Activated T-helper 1 cell treated with anti-CD3 and anti-CD28 coated beads, Interleukin-12 subunit alpha, Interleukin-12 subunit beta, Interleukin-2, Interleukin-4 antibody, amounts not matched to agents 30 ng/mL and 10 ng/mL and 1 ng/mL, durations not matched to agents 14 hours and 24 hours and 36 hours (primary cell): Measurements from ENCODE around the gene CCND2. TPM values are rescaled to one million over a fixed set of nuclear protein-coding genes. Genes with fewer than 3 reads are reported as not detected.

ENCODE experiments used
- DNase-seq: peaks from one replicate; pipeline ENCODE4 v3.0.0; 2021; ENCODE audit warnings: low spot score
- H3K27ac Mint-ChIP-seq: one replicate; pipeline ENCODE4 v1.8.0; 2021; ENCODE audit warnings: mild to moderate bottlenecking, mixed read lengths
- H3K27me3 Mint-ChIP-seq: one replicate; pipeline ENCODE4 v1.8.0; 2022; ENCODE audit warnings: mild to moderate bottlenecking, moderate library complexity, mixed read lengths; ENCODE audit not compliant: insufficient read depth
- H3K36me3 Mint-ChIP-seq: one replicate; pipeline ENCODE4 v1.8.0; 2021; ENCODE audit warnings: low read depth, mixed read lengths
- H3K4me1 Mint-ChIP-seq: one replicate; pipeline ENCODE4 v1.8.0; 2021; ENCODE audit warnings: low read depth, mixed read lengths
- H3K4me3 Mint-ChIP-seq: one replicate; pipeline ENCODE4 v1.8.0; 2021; ENCODE audit warnings: mild to moderate bottlenecking, moderate library complexity, mixed read lengths
- H3K9me3 Mint-ChIP-seq: one replicate; pipeline ENCODE4 v1.8.0; 2021; ENCODE audit warnings: mixed read lengths
- intact Hi-C: fragments of 100-400 bp; cut with micrococcal nuclease; formaldehyde crosslinking; loops from one replicate; pipeline ENCODE4 v1.15.1; 2024
- total RNA-seq: library from RNA; stranded (reverse); gene quantifications from 2 replicates; pipeline ENCODE4 v1.2.3, GENCODE V29; 2022

CCND2 gene
- total RNA-seq, 1 donor from 2014 or later: 549 TPM

DNA sequence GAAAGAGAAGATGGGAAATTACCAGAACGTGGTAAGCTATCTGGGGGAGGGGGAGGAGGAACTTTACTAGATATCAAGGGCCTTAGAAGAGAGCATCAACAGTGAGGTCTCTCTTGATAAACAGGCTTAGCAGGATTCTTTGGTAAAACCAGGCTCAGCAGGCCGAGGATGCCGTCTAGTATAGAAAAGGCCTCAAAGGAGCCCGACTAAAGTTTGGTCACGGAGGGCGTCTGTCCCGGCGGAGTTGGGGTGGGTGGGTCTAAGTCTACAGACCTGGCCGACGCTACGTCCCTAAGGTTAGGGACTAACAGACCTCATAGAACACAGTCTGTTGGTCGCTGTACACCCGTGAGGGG, 46.9 kb downstream of the CCND2 start:
- Mint-ChIP-seq H3K27me3 (no peaks in the 10 kb centered on the region), H3K9me3 (no peaks in the 10 kb centered on the region), H3K4me1 (peaks cover 41% of the 10 kb centered on the region), H3K27ac (peak overlapping the region; percentile 81), H3K4me3 (peak overlapping the region; percentile 93), H3K36me3 (peaks cover 4% of the 10 kb centered on the region)
- no peak for DNase-seq
- intact Hi-C loops: loop anchor here (1.0 to 5.0 kb wide), 5 partner anchors 213 to 1508 kb away; partner anchors contain the start of genes AKAP3, ITFG2, NDUFA9 and RAD51AP1

DNA sequence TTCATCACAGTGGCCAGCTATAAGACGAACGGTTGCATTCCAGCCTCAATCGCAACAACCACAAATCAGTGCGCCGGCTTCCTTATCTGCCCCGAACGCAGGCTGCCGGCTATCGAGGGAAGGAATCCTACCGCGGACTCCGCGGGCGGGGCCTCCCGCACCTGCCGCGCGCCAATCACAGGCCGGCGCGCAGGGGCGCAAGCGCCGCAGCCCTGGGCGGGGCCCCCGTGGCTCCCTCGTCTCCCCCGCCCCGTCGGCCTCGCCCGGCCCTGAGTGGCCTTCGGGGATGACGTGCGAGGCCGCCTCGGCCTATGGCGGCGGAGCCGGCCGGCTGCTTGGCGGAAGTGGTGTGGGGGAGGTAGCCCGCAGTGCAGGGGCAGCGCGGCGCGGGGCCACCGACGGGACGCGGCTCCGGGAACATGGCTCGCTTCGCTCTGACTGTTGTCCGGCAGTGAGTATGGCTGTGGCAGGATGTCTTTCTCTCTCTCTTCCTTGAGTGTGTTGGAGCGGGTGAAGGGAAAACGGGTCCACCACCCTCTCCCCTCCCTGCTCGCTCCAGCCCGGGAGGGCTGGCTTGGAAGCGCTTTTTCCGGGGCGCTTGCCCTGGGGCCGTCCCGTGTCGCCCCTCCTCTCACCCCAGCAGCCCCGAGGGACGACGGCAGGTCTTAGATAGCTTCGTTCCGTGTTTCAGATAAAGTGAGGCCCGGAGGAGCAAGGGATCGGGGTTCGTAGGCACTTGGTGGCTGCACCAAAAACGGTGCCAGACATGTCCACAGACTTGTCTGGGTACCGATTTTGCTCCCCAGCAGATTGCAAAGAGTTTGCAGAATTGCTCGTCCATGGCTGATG, 47.5 kb downstream of the CCND2 start, which contains the start of gene TIGAR:
Gene TIGAR (plus strand): TSS at position 361 of the 849 bp plus-strand sequence. CDS start 59 bp downstream, at position 420.
- no peaks in the 10 kb centered on the region for H3K27me3 Mint-ChIP-seq
- peak within 1 kb of the TSS; percentile 93 for H3K27ac Mint-ChIP-seq
- intact Hi-C loops: loop anchor here (1.0 to 5.0 kb wide), 8 partner anchors 49 to 1509 kb away; partner anchors contain the start of genes AKAP3, ITFG2, NDUFA9 and PARP11
- peaks cover 45% of the 10 kb centered on the region for H3K4me1 Mint-ChIP-seq
- H3K4me3 Mint-ChIP-seq: peak within 1 kb of the TSS; percentile 93
- DNase-seq: peak; percentile 93
- peaks cover 7% of the 10 kb centered on the region for H3K36me3 Mint-ChIP-seq
- no peaks in the 10 kb centered on the region for H3K9me3 Mint-ChIP-seq

DNA sequence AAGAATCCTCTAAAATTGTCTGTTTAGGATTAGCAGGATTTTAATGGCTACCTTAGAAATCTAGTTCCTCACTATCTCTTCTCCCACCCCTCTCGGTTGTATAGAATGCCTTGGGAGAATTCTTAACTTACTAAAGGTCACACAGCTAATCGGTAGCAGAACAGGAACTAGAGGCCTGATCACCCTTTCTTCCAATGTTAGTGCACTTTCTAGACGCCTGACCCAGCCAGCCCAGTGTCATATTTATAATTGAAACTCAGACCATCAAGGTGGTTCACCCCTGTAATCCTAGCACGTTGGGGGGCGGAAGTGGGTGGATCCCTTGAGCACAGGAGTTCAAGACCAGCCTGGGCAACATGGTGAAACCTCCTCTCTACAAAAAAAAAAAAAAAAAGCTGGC, 49.2 kb downstream of the CCND2 start:
- no peak for DNase-seq
- Mint-ChIP-seq H3K27ac (no peak overlapping the region), H3K27me3 (no peaks in the 10 kb centered on the region), H3K36me3 (peaks cover 7% of the 10 kb centered on the region), H3K4me3 (peak overlapping the region; percentile 93), H3K9me3 (no peaks in the 10 kb centered on the region), H3K4me1 (peaks cover 45% of the 10 kb centered on the region)
- intact Hi-C loops: loop anchor here (5.0 kb wide), 3 partner anchors 325 to 1510 kb away; partner anchors contain the start of genes AKAP3, ITFG2, NDUFA9 and TSPAN9

Other genes with a start within 250 kb of the CCND2 start
- gene TIGAR, start 47.5 kb downstream of the CCND2 start, total RNA-seq: 14.4 TPM in 2 replicates
- gene FGF23, start 106.0 kb downstream of the CCND2 start, total RNA-seq: not detected in 2 replicates
- not detected in 2 replicates for gene FGF6, start 172.1 kb downstream of the CCND2 start, total RNA-seq